ENCODE measurements around the gene PABPC1L2B.
"Not testable (repeated sequence)": the region's sequence is repeated elsewhere in the genome, so short reads cannot be mapped to it uniquely, and the experiment has no call there.

The PABPC1L2B gene

GRCh38 chrX:73002733-73003132 is at the start of gene PABPC1L2B:
PABPC1L2B (plus strand) TSS chrX:73002939; CDS start chrX:73003643, 704 bp downstream.
- not testable (repeated sequence) for H3K9me3 Mint-ChIP-seq; DNase-seq (ENCODE audit: low spot score); H3K27ac Mint-ChIP-seq; H3K4me3 Mint-ChIP-seq; H3K4me1 Mint-ChIP-seq (ENCODE audit: low read depth); H3K36me3 Mint-ChIP-seq (ENCODE audit: low read depth); H3K27me3 Mint-ChIP-seq (ENCODE audit: low read depth)

- DNase-seq (ENCODE audit: low spot score); H3K4me3 Mint-ChIP-seq; H3K4me1 Mint-ChIP-seq (ENCODE audit: low read depth); H3K36me3 Mint-ChIP-seq (ENCODE audit: low read depth); H3K27ac Mint-ChIP-seq; H3K9me3 Mint-ChIP-seq; H3K27me3 Mint-ChIP-seq (ENCODE audit: low read depth): not testable (repeated sequence)
Observed at GRCh38 chrX:72959971-72960370, 42.8 kb upstream of the PABPC1L2B start.

GRCh38 chrX:72971859-72972258 is 30.9 kb upstream of the PABPC1L2B start:
- H3K27me3 Mint-ChIP-seq (ENCODE audit: low read depth); H3K36me3 Mint-ChIP-seq (ENCODE audit: low read depth); H3K4me3 Mint-ChIP-seq; H3K4me1 Mint-ChIP-seq (ENCODE audit: low read depth); DNase-seq (ENCODE audit: low spot score); H3K9me3 Mint-ChIP-seq; H3K27ac Mint-ChIP-seq: not testable (repeated sequence)

- H3K27me3 Mint-ChIP-seq (ENCODE audit: low read depth); H3K9me3 Mint-ChIP-seq; H3K27ac Mint-ChIP-seq; H3K4me1 Mint-ChIP-seq (ENCODE audit: low read depth); H3K4me3 Mint-ChIP-seq; H3K36me3 Mint-ChIP-seq (ENCODE audit: low read depth); DNase-seq (ENCODE audit: low spot score): not testable (repeated sequence)
Observed at GRCh38 chrX:72974885-72975284, 27.9 kb upstream of the PABPC1L2B start.

- H3K9me3 Mint-ChIP-seq; H3K4me1 Mint-ChIP-seq (ENCODE audit: low read depth); H3K4me3 Mint-ChIP-seq; DNase-seq (ENCODE audit: low spot score); H3K27me3 Mint-ChIP-seq (ENCODE audit: low read depth); H3K27ac Mint-ChIP-seq; H3K36me3 Mint-ChIP-seq (ENCODE audit: low read depth): not testable (repeated sequence)
Observed at GRCh38 chrX:72980894-72981469, 21.8 kb upstream of the PABPC1L2B start.

- H3K4me3 Mint-ChIP-seq; H3K36me3 Mint-ChIP-seq (ENCODE audit: low read depth); H3K4me1 Mint-ChIP-seq (ENCODE audit: low read depth); H3K9me3 Mint-ChIP-seq; H3K27ac Mint-ChIP-seq; DNase-seq (ENCODE audit: low spot score); H3K27me3 Mint-ChIP-seq (ENCODE audit: low read depth): not testable (repeated sequence)
Observed at GRCh38 chrX:73004032-73004431, 1.3 kb downstream of the PABPC1L2B start.

- Mint-ChIP-seq H3K27ac (no peak overlapping the region), H3K27me3 (ENCODE audit: low read depth) (no peaks in the 10 kb centered on the region), H3K4me1 (ENCODE audit: low read depth) (no peaks in the 10 kb centered on the region), H3K9me3 (no peaks in the 10 kb centered on the region), H3K4me3 (no peak overlapping the region), H3K36me3 (ENCODE audit: low read depth) (no peaks in the 10 kb centered on the region)
- DNase-seq (ENCODE audit: low spot score): no peak
Observed at GRCh38 chrX:73021361-73022092, 18.8 kb downstream of the PABPC1L2B start.

- not testable (repeated sequence) for H3K9me3 Mint-ChIP-seq; H3K36me3 Mint-ChIP-seq (ENCODE audit: low read depth); H3K4me1 Mint-ChIP-seq (ENCODE audit: low read depth); H3K27me3 Mint-ChIP-seq (ENCODE audit: low read depth); DNase-seq (ENCODE audit: low spot score); H3K27ac Mint-ChIP-seq; H3K4me3 Mint-ChIP-seq
Observed at GRCh38 chrX:73022093-73022445, 19.3 kb downstream of the PABPC1L2B start.

GRCh38 chrX:73028876-73029275 is 26.1 kb downstream of the PABPC1L2B start:
- Mint-ChIP-seq H3K4me3 (no peak overlapping the region), H3K9me3 (no peaks in the 10 kb centered on the region), H3K27ac (no peak overlapping the region)

More at GRCh38 chrX:73028876-73029275, 26.1 kb downstream of the PABPC1L2B start:
- Mint-ChIP-seq H3K27me3 (ENCODE audit: low read depth) (no peaks in the 10 kb centered on the region), H3K36me3 (ENCODE audit: low read depth) (no peaks in the 10 kb centered on the region), H3K4me1 (ENCODE audit: low read depth) (no peaks in the 10 kb centered on the region)
- no peak for DNase-seq (ENCODE audit: low spot score)

Data from T-helper 2 cell treated with Interferon-gamma antibody and Interleukin-4, amounts not matched to agents 5 μg/mL and 100 μg/mL, for 36 hours (primary cell).